Activated naive CD4-positive, alpha-beta T cell treated with anti-CD3 and anti-CD28 coated beads for 36 hours (primary cell): Measurements from ENCODE around the gene USP48. TPM values are rescaled to one million over a fixed set of nuclear protein-coding genes. Genes with fewer than 3 reads are reported as not detected.

Experiments used
- CTCF ChIA-PET: fragments of 350-600 bp; sonication (Branson Sonifier 250); formaldehyde crosslinking; loops from one replicate; lab custom pipeline; 2021; ENCODE audit warnings: antibody characterized with exemption; lab: Charles Lee
- DNase-seq: peaks from one replicate; pipeline ENCODE4 v3.0.0-alpha.2; 2020
- H3K27ac Mint-ChIP-seq: one replicate; pipeline ENCODE4 v1.8.0; 2021; ENCODE audit warnings: mild to moderate bottlenecking, mixed read lengths
- H3K27me3 Mint-ChIP-seq: one replicate; pipeline ENCODE4 v1.8.0; 2021; ENCODE audit warnings: low read depth, mixed read lengths
- H3K36me3 Mint-ChIP-seq: one replicate; pipeline ENCODE4 v1.8.0; 2021; ENCODE audit warnings: low read depth, mixed read lengths
- H3K4me1 Mint-ChIP-seq: one replicate; pipeline ENCODE4 v1.8.0; 2021; ENCODE audit warnings: low read depth, mixed read lengths
- H3K4me3 Mint-ChIP-seq: one replicate; pipeline ENCODE4 v1.8.0; 2021; ENCODE audit warnings: mild to moderate bottlenecking, moderate library complexity, mixed read lengths
- H3K9me3 Mint-ChIP-seq: one replicate; pipeline ENCODE4 v1.8.0; 2021; ENCODE audit warnings: mixed read lengths
- intact Hi-C: fragments of 100-400 bp; cut with micrococcal nuclease; formaldehyde crosslinking; loops from one replicate; pipeline ENCODE4 v1.15.1; 2023
- total RNA-seq, 2 experiments: library from RNA; stranded (reverse); gene quantifications; one replicate each; pipeline ENCODE4 v1.2.3, GENCODE V29; 2021

Gene USP48
- total RNA-seq, 2 experiments from 2014 or later: 89.9 to 93.4 TPM

DNA sequence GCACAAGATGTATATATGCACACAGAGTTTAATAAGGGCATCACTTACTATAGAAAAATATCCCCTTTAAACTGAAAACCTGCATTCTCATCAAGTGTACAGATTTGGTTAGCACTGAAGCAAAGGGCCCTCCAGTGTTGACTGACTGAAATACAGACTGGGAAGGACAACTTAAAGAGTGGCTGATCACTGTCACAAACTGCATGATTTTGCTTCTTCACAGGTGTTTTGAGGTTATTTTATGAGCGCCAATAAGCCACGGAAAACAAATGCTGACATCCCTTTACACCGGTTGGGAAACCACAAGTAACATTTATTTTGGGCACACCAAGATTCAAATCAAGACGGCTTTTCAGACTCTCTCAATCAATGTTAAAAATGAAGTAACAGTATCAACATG lies 82.9 kb downstream of the USP48 start:
- Mint-ChIP-seq H3K4me3 (no peak overlapping the region), H3K36me3 (peaks cover 31% of the 10 kb centered on the region), H3K4me1 (peaks cover 4% of the 10 kb centered on the region), H3K27me3 (no peaks in the 10 kb centered on the region), H3K9me3 (no peaks in the 10 kb centered on the region), H3K27ac (peak overlapping the region; percentile 2)
- intact Hi-C loops: no loop called here
- no peak for DNase-seq
- CTCF ChIA-PET: no interaction called here

DNA sequence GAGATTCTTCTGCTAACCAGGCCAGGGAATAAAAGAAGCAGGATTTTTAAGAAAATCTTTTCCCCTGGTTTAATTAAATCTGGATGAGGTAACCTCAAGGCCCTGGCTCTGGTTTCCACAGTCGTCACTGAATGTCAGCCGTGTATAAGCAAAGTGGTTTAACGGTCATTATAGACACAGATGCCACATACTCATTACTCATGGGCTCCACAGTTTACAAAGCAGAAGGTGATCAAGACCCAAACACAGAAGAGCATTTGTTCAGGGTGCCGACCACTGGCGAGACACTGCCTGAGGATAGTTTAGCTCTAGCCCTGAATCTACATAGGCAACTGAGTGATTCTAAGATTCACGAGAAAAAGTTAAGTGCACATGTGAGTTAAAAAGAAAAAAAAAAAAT lies 86.0 kb downstream of the USP48 start:
- intact Hi-C loops: no loop called here
- DNase-seq: no peak
- Mint-ChIP-seq H3K36me3 (peaks cover 27% of the 10 kb centered on the region), H3K27me3 (no peaks in the 10 kb centered on the region), H3K27ac (no peak overlapping the region), H3K9me3 (no peaks in the 10 kb centered on the region), H3K4me1 (no peaks in the 10 kb centered on the region), H3K4me3 (no peak overlapping the region)
- CTCF ChIA-PET: interaction anchor here (1.3 kb wide), 1 partner anchor 24 kb away, joined by 3 read pairs; no protein-coding TSS in a partner anchor

DNA sequence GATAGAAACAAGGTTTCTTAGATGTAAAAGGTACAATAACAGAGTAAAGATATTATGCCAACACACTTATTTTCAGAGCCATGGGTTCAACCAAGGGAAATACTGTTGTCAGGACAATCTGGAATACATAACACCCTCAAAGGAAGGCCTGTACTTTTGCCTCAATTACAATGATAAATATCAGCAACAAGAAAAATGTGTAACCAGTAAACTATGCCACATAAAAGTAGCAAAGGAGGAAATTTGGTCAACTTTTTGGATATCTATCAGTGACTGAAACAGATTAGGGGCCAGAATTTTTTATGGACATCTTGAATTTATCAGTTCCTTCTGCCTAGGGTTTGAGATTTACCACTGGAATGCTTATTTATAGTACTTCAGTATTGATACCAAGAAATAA lies 89.2 kb downstream of the USP48 start:
- no peak overlapping the region for H3K27ac Mint-ChIP-seq
- H3K4me3 Mint-ChIP-seq: no peak overlapping the region
- H3K9me3 Mint-ChIP-seq: no peaks in the 10 kb centered on the region
- H3K4me1 Mint-ChIP-seq: no peaks in the 10 kb centered on the region
- CTCF ChIA-PET: no interaction called here
- H3K36me3 Mint-ChIP-seq: peaks cover 24% of the 10 kb centered on the region
- DNase-seq: no peak
- no peaks in the 10 kb centered on the region for H3K27me3 Mint-ChIP-seq
- intact Hi-C loops: no loop called here

DNA sequence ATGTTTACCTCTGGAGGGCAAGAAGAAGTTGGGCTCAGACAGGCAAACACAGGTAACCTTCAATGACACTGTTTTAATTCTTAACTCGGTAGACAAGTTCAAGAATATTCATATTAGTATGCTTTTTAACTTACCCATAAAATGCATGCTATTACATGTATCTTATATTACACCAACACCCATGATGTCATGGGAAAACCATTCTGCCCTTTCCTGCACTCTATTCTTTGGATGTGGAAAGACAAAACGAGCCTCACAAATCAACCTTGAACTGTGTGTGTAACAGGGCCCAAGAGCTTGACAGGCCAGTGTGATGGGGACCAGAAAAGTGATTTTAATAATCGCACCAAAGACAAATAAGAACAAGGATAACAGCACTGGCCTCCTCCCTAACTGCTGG lies 91.2 kb downstream of the USP48 start:
- CTCF ChIA-PET: interaction anchor here (0.6 kb wide), 1 partner anchor 31 kb away, joined by 3 read pairs; no protein-coding TSS in a partner anchor
- DNase-seq: no peak
- H3K27me3 Mint-ChIP-seq: no peaks in the 10 kb centered on the region
- H3K9me3 Mint-ChIP-seq: no peaks in the 10 kb centered on the region
- H3K4me1 Mint-ChIP-seq: no peaks in the 10 kb centered on the region
- no peak overlapping the region for H3K4me3 Mint-ChIP-seq
- peaks cover 34% of the 10 kb centered on the region for H3K36me3 Mint-ChIP-seq
- intact Hi-C loops: no loop called here
- no peak overlapping the region for H3K27ac Mint-ChIP-seq

DNA sequence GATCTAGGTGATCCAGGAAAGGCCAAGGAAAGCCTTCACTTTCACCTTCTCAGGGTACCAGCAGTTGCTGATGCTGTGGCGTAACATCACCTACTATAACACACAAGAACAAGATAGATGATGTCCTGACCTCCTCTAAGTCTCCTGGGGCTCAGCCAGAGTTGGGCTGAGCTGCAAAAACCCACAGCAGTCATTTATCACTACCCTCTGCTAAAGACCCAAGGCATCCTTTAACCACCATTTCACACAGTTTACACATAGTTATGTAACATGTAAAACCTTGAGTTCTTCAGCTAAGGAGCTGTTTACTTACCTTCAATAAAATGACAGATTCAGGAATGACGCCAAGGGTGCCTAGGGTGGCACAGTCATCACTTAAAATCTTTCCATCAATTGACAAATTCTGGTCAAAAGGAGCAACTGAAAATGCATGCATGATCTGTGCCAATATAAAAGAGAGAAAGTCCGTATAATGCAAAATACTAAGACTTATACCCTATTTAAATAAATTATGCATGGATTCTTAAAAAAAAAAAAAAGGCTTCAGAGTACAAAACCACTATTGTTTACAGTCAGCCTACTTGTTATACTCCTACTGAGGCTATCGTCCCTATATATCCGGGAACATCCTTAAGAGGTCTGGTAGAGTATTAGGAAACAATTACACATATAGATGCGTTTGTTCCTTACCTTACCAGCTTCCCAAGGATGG lies 93.1 kb downstream of the USP48 start:
- CTCF ChIA-PET: no interaction called here
- Mint-ChIP-seq H3K4me1 (no peaks in the 10 kb centered on the region), H3K27me3 (no peaks in the 10 kb centered on the region), H3K9me3 (no peaks in the 10 kb centered on the region), H3K27ac (no peak overlapping the region), H3K4me3 (no peak overlapping the region), H3K36me3 (peaks cover 42% of the 10 kb centered on the region)
- intact Hi-C loops: no loop called here
- DNase-seq: no peak

DNA sequence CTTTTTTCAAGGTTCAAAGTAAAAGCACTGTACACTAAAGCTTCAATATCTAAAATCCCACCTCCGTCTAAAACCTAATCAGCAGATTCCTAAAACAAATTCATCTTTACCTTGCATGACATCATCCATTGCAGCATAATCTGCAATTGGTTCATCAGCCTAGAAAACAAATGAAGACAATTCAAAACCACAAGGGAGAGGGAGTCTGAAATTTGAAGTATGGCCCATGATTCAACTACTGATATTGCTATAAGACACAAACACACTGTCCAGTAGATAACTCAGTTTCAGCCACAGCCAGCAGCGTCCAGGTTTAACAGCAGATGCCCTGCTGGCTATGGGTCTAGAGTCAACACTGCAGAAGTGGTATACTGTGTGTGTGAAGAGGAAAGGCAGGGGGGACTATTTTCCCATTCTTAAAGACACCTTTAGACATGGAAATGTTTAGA lies 95.8 kb downstream of the USP48 start:
- Mint-ChIP-seq H3K4me3 (no peak overlapping the region), H3K27ac (peak overlapping the region; percentile 7), H3K36me3 (peaks cover 42% of the 10 kb centered on the region), H3K9me3 (no peaks in the 10 kb centered on the region), H3K27me3 (no peaks in the 10 kb centered on the region), H3K4me1 (no peaks in the 10 kb centered on the region)
- CTCF ChIA-PET: interaction anchor here (1.0 kb wide), 1 partner anchor 329 kb away, joined by 4 read pairs; no protein-coding TSS in a partner anchor
- intact Hi-C loops: no loop called here
- DNase-seq: no peak

DNA sequence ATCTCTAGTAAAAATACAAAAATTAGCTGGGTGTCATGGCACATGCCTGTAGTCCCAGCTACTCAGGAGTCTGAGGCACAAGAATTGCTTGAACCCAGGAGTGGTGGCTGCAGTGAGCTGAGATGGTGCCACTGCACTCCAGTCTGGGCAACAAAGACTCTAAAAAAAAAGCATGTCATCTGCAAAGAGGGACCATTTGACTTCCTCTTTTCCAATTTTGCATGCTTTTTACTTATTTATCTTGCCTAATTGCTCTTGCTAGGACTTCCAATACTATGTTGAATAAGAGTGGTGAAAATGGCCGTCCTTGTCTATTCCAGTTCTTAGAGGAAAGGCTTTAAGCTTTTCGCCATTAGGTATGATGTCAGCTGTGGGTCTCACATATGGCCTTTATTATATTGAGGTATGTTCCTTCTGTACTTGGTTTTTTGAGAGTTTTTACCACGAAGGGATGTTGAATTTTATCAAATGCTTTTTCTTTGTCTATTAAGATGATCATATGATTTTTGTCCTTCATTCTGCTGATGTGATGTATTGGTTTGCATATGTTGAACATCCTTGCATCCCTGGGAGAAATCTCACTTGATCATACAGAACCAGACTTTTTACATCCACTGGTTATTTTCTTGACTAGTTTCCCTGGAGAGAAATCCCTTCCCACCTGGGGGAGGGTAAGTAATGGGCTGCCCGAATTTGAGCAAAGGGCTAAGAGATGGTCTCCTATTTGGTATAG lies 96.8 kb downstream of the USP48 start:
- DNase-seq: no peak
- CTCF ChIA-PET: no interaction called here
- Mint-ChIP-seq H3K27ac (no peak overlapping the region), H3K9me3 (no peaks in the 10 kb centered on the region), H3K4me1 (peaks cover 4% of the 10 kb centered on the region), H3K36me3 (peaks cover 42% of the 10 kb centered on the region), H3K4me3 (no peak overlapping the region), H3K27me3 (no peaks in the 10 kb centered on the region)
- intact Hi-C loops: no loop called here

DNA sequence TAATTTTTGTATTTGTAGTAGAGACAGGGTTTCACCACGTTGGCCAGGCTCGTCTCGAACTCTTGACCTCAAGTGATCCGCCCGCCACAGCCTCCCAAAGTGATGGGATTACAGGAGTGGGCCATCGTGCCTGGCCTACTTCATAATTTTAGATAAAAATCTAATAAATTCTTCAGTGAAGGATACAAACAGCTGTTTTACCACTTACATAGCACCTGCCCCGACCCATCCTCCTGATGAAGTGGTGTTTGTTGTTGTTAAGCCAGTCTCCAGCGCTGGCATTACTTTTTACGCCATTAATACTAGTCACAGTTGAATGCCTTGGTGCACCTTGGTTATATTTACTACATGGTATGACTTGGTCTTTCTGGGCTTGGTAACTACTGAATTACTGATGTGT lies 101.5 kb downstream of the USP48 start:
- intact Hi-C loops: no loop called here
- DNase-seq: no peak
- no peaks in the 10 kb centered on the region for H3K27me3 Mint-ChIP-seq
- peak overlapping the region; percentile 52 for H3K27ac Mint-ChIP-seq
- peaks cover 20% of the 10 kb centered on the region for H3K36me3 Mint-ChIP-seq
- H3K4me1 Mint-ChIP-seq: peaks cover 4% of the 10 kb centered on the region
- no peaks in the 10 kb centered on the region for H3K9me3 Mint-ChIP-seq
- H3K4me3 Mint-ChIP-seq: no peak overlapping the region
- CTCF ChIA-PET: interaction anchor here (0.6 kb wide), 1 partner anchor 72 kb away, joined by 3 read pairs; no protein-coding TSS in a partner anchor

DNA sequence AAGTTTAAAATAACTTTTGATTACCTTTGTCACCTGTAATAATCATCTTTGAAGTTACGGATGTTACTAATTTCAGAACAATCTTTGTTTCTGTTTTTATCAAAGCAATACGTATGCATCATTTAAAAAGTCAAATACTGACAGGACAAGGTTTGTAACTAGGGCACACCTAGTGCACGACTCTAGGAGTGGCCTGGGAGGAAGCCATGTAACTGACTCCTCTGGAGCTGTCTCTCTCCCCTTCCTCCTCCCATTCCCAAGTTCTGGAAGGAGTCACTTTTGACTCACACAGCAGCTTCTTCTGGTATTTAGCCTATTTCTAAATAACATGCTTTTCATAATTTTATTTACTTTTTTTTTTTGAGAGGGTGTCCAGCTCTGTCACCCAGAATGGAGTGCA lies 102.0 kb downstream of the USP48 start:
- intact Hi-C loops: no loop called here
- CTCF ChIA-PET: interaction anchor here (0.7 kb wide), 1 partner anchor 143 kb away, joined by 3 read pairs; no protein-coding TSS in a partner anchor
- Mint-ChIP-seq H3K36me3 (peaks cover 16% of the 10 kb centered on the region), H3K4me3 (no peak overlapping the region), H3K27ac (peak overlapping the region; percentile 31), H3K27me3 (no peaks in the 10 kb centered on the region), H3K4me1 (peaks cover 4% of the 10 kb centered on the region), H3K9me3 (no peaks in the 10 kb centered on the region)
- no peak for DNase-seq

DNA sequence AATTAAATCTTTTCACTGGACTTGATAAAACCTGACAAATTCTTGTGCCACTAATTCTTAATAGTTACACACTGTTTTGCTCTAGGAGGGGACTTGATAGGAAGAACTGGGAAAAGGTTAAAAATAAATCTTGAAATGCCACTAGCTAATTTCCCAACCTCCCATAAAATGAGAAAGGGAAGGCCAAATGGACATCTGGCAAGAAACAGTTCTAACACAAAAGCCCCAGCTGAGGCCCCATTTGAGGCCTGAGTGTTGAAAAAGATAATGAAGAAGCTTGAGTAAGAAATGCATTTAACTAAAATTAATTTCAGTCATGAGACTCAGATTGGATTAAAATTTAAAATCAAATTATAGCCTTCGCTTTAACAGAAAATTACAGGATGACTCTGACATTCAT lies 102.6 kb downstream of the USP48 start:
- no peak overlapping the region for H3K4me3 Mint-ChIP-seq
- H3K4me1 Mint-ChIP-seq: peaks cover 4% of the 10 kb centered on the region
- intact Hi-C loops: no loop called here
- no peak for DNase-seq
- no peaks in the 10 kb centered on the region for H3K27me3 Mint-ChIP-seq
- H3K9me3 Mint-ChIP-seq: no peaks in the 10 kb centered on the region
- peaks cover 13% of the 10 kb centered on the region for H3K36me3 Mint-ChIP-seq
- H3K27ac Mint-ChIP-seq: no peak overlapping the region
- CTCF ChIA-PET: interaction anchor here (0.7 kb wide), 1 partner anchor 143 kb away, joined by 3 read pairs; no protein-coding TSS in a partner anchor

DNA sequence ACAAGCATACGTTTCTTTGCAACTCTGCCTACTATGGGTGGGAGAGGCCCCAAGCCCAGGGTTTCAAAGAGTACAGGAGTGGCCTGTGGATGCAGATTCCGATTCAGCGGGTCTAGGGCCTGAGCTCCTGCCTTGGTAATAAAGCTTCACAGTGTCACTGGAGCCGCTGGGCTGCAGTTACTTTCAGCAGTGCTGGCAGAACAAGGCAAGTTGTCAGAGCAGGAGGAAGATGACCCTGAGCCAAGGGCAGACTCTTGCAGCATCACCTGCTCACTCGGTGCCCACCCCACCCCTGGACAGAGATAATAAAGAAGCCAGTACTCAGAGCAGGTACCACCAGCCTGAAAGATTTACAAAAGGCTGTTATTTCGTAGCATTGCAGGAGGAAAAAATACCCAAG lies 105.8 kb downstream of the USP48 start:
- no peak for DNase-seq
- intact Hi-C loops: no loop called here
- H3K36me3 Mint-ChIP-seq: peaks cover 5% of the 10 kb centered on the region
- no peak overlapping the region for H3K4me3 Mint-ChIP-seq
- CTCF ChIA-PET: interaction anchor here (1.1 kb wide), 1 partner anchor 27 kb away, joined by 5 read pairs; no protein-coding TSS in a partner anchor
- no peaks in the 10 kb centered on the region for H3K27me3 Mint-ChIP-seq
- peaks cover 4% of the 10 kb centered on the region for H3K4me1 Mint-ChIP-seq
- H3K9me3 Mint-ChIP-seq: no peaks in the 10 kb centered on the region
- H3K27ac Mint-ChIP-seq: no peak overlapping the region

DNA sequence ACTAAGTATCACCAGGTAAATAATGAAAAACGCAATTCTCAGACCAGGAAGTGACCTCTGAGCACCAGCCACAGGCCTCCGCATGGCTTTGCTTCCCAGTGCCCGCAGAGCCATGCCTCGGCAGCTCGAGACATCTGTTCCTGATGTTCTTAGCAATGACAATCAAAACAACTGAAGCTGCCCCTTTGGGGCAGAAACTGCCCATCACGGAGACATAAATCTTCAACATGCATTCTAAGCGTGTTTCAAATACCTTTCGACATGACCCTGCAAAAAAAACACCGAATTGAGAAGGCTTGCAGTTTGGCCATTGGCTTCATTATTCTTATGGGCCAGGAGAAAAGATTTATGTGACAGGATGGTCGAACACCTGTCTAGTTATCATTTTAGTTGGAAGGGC lies 108.0 kb downstream of the USP48 start:
- no peaks in the 10 kb centered on the region for H3K4me1 Mint-ChIP-seq
- no peak for DNase-seq
- no peaks in the 10 kb centered on the region for H3K9me3 Mint-ChIP-seq
- no peak overlapping the region for H3K27ac Mint-ChIP-seq
- no peaks in the 10 kb centered on the region for H3K36me3 Mint-ChIP-seq
- intact Hi-C loops: no loop called here
- H3K4me3 Mint-ChIP-seq: no peak overlapping the region
- no peaks in the 10 kb centered on the region for H3K27me3 Mint-ChIP-seq
- CTCF ChIA-PET: interaction anchor here (0.6 kb wide), 2 partner anchors 184 to 387 kb away, joined by 3 to 4 read pairs; no protein-coding TSS in a partner anchor
